ENCODE results near the gene RRAS. TPM values are rescaled to one million over a fixed set of nuclear protein-coding genes. Genes with fewer than 3 reads are reported as not detected.

Gene RRAS
- total and polyA plus RNA-seq, 2 of the 4 experiments (the other 2 are of a cell fraction): 50.2 to 241 TPM

DNA sequence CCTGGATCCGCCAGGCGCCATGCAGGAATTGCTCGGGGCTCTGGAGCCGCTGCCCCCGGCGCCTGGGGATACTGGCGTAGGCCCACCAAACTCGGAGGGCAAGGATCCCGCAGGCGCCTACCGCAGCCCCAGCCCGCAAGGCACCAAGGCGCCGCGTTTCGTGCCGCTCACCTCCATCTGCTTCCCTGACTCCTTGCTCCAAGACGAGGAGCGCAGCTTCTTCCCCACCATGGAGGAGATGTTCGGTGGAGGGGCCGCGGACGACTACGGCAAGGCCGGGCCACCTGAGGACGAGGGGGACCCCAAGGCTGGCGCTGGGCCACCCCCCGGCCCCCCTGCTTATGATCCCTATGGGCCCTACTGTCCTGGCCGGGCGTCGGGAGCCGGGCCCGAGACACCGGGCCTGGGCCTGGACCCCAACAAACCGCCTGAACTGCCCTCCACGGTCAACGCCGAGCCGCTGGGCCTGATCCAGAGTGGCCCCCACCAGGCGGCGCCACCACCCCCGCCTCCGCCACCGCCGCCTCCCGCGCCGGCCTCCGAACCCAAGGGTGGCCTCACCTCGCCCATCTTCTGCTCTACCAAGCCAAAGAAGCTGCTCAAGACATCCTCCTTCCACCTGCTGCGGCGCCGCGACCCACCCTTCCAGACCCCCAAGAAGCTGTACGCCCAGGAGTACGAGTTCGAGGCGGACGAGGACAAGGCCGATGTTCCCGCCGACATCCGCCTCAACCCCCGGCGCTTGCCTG, 42.8 kb downstream of the RRAS start:
- Histone ChIP-seq H3K9ac (ENCODE audit: low read depth, low read length) (no peak overlapping the region), H3K56ac (ENCODE audit: extremely low read depth, insufficient read depth, low read length) (no peak overlapping the region), H4K5ac (ENCODE audit: low read depth, low read length) (no peak overlapping the region), H2AK9ac (replicated peaks; ENCODE audit: low read depth, low read length, poor library complexity) (no peak overlapping the region), H3K4me3 (ENCODE audit: insufficient read depth, low read depth, low read length) (no peak overlapping the region), H2BK120ac (ENCODE audit: low read depth, low read length) (no peak overlapping the region), H3K23ac (ENCODE audit: low read depth, low read length) (no peak overlapping the region), H2BK15ac (ENCODE audit: low read depth, low read length) (no peak overlapping the region), H4K20me1 (ENCODE audit: insufficient read depth, low read length) (peaks cover 44% of the 10 kb centered on the region), H2AFZ (replicated peaks; ENCODE audit: low read length, poor library complexity) (no peak overlapping the region), H3K27ac (ENCODE audit: insufficient read depth, low read length) (no peak overlapping the region), H3K9me3 (ENCODE audit: control insufficient read depth, insufficient read depth, low read length) (no peaks in the 10 kb centered on the region), H3K36me3 (ENCODE audit: control insufficient read depth, insufficient read depth, low read length) (peaks cover 64% of the 10 kb centered on the region), H3K14ac (replicated peaks; ENCODE audit: low read depth, low read length) (no peak overlapping the region), H2BK5ac (ENCODE audit: low read depth, low read length, poor library complexity, severe bottlenecking) (no peak overlapping the region), H3K9me1 (ENCODE audit: insufficient read depth, low read length) (peaks cover 3% of the 10 kb centered on the region; the same call in 1 of the 2 replicates), H3K79me1 (ENCODE audit: low read depth in 1 of 2, low read length in 2 of 2) (peaks cover 23 to 51% of the 10 kb centered on the region in 2 experiments), H3K4me1 (ENCODE audit: control insufficient read depth, insufficient read depth, low read length) (peaks cover 7% of the 10 kb centered on the region; the same call in 1 of the 2 replicates), H2BK20ac (ENCODE audit: low read depth, low read length) (no peak overlapping the region), H4K91ac (ENCODE audit: insufficient read depth, low read depth, low read length) (no peak overlapping the region), H3K27me3 (ENCODE audit: control insufficient read depth, insufficient read depth, low read length) (no peaks in the 10 kb centered on the region), H2AK5ac (ENCODE audit: low read depth, low read length) (no peak overlapping the region), H4K8ac (ENCODE audit: low read depth in 2 of 2, low read length in 2 of 2) (no peak overlapping the region), H3K4ac (ENCODE audit: low read depth, low read length) (no peak overlapping the region), H3K18ac (ENCODE audit: low read depth, low read length) (no peak overlapping the region), H3K4me2 (ENCODE audit: low read depth, low read length) (no peak overlapping the region)
- TF ChIP-seq RAD21 (IDR thresholded peaks at IDR 0.05; ENCODE audit: low read length): no peak
- no peak for TF ChIP-seq CTCF (conservative IDR thresholded peaks at IDR 0.05; ENCODE audit: low read depth, low read length)
- no peak for TF ChIP-seq RFX5 (IDR thresholded peaks at IDR 0.05; ENCODE audit: low read depth, low read length)
- TF ChIP-seq CEBPB (IDR thresholded peaks at IDR 0.05; ENCODE audit: low read depth, low read length): no peak
- no peak for TF ChIP-seq CHD1 (IDR thresholded peaks at IDR 0.05; ENCODE audit: low read depth, low read length)
- no peak for TF ChIP-seq BHLHE40 (IDR thresholded peaks at IDR 0.05; ENCODE audit: low read depth, low read length)
- TF ChIP-seq, protein P1, sequence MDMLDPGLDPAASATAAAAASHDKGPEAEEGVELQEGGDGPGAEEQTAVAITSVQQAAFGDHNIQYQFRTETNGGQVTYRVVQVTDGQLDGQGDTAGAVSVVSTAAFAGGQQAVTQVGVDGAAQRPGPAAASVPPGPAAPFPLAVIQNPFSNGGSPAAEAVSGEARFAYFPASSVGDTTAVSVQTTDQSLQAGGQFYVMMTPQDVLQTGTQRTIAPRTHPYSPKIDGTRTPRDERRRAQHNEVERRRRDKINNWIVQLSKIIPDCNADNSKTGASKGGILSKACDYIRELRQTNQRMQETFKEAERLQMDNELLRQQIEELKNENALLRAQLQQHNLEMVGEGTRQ (IDR thresholded peaks at IDR 0.05; ENCODE audit: low read depth, low read length): no peak
- TF ChIP-seq NFE2L2 (IDR thresholded peaks at IDR 0.05; ENCODE audit: low read depth, low read length): no peak
- no peak for TF ChIP-seq MAZ (IDR thresholded peaks at IDR 0.05; ENCODE audit: borderline replicate concordance, low read depth, low read length)
- TF ChIP-seq MAFK (IDR thresholded peaks at IDR 0.05; ENCODE audit: low read depth, low read length): no peak
- intact Hi-C loops (cut with micrococcal nuclease) (no loop called here), dilution Hi-C loops (cut with HindIII; ENCODE audit: low sequenced_read_pairs, unreplicated experiment) (no loop called here), in situ Hi-C loops (cut with MboI; ENCODE audit: low sequenced_read_pairs) (no loop called here)
- ATAC-seq (ENCODE audit: low read depth) (no peak), DNase-seq (no peak)
- no TSS peak for BruUV-seq (replicated peaks)
- CTCF ChIA-PET: interaction anchor here (0.7 kb wide), 1 partner anchor 67 kb away, joined by 4 read pairs; no protein-coding TSS in a partner anchor
- 98% methylated on average over 26 of the region's 65 CpGs; no CpG with 5 or more reads in 1 of the 2 experiments for WGBS, 2 experiments (ENCODE audit: extremely low coverage in 2 of 2, insufficient read length in 1 of 2)
- POLR2A ChIA-PET (ENCODE audit: unreplicated experiment): interaction anchor here (0.6 kb wide), 2 partner anchors 20 to 88 kb away, joined by 3 to 5 read pairs; no protein-coding TSS in a partner anchor

Measured in IMR-90 (cell line).